ENCODE results near the gene CCDC107. TPM values are rescaled to one million over a fixed set of nuclear protein-coding genes. Genes with fewer than 3 reads are reported as not detected.

Gene CCDC107
- total RNA-seq, 2 donors from 2014 or later = 10.6 to 15.3 TPM

GRCh38 chr9:35687306-35687705 lies 29.2 kb downstream of the CCDC107 start:
- peak overlapping the region; percentile 23 for H3K27ac Mint-ChIP-seq
- Histone ChIP-seq H3K27ac (ENCODE audit: low read depth, low read length) (no peak overlapping the region), H3K9me3 (ENCODE audit: control insufficient read depth, low read length) (no peaks in the 10 kb centered on the region)

GRCh38 chr9:35687972-35688557 lies 30.0 kb downstream of the CCDC107 start:
- H3K27me3 ChIP-seq (ENCODE audit: control insufficient read depth, insufficient read depth, low read length, poor library complexity, severe bottlenecking) = no peaks in the 10 kb centered on the region
- Mint-ChIP-seq H3K9me3 (no peaks in the 10 kb centered on the region), H3K27me3 (ENCODE audit: insufficient read depth) (no peaks in the 10 kb centered on the region), H3K36me3 (ENCODE audit: low read depth) (peaks cover 42% of the 10 kb centered on the region), H3K4me3 (peak overlapping the region; percentile 85), H3K27ac (no peak overlapping the region), H3K4me1 (peaks cover 30% of the 10 kb centered on the region)
- peaks cover 10% of the 10 kb centered on the region for H3K4me1 ChIP-seq (ENCODE audit: control insufficient read depth, insufficient read depth, low read length)
- H3K9me3 ChIP-seq (ENCODE audit: control insufficient read depth, low read length) = no peaks in the 10 kb centered on the region
- WGBS, 2 experiments (ENCODE audit: insufficient coverage in 1 of 2, insufficient read length in 1 of 2) = 90% methylated on average over 2 of the region's 2 CpGs; no CpG with 5 or more reads in 1 of the 2 experiments
- DNase-seq = no peak
- H3K4me3 ChIP-seq (ENCODE audit: low read length) = peak overlapping the region; percentile 96
- H3K27ac ChIP-seq (ENCODE audit: low read depth, low read length) = no peak overlapping the region
- no peak overlapping the region for H3K9ac ChIP-seq (ENCODE audit: extremely low read depth, low read length, poor library complexity, severe bottlenecking)
- H3K36me3 ChIP-seq (ENCODE audit: control insufficient read depth, insufficient read depth, low read length) = peaks cover 47% of the 10 kb centered on the region
- TF ChIP-seq, protein P1, sequence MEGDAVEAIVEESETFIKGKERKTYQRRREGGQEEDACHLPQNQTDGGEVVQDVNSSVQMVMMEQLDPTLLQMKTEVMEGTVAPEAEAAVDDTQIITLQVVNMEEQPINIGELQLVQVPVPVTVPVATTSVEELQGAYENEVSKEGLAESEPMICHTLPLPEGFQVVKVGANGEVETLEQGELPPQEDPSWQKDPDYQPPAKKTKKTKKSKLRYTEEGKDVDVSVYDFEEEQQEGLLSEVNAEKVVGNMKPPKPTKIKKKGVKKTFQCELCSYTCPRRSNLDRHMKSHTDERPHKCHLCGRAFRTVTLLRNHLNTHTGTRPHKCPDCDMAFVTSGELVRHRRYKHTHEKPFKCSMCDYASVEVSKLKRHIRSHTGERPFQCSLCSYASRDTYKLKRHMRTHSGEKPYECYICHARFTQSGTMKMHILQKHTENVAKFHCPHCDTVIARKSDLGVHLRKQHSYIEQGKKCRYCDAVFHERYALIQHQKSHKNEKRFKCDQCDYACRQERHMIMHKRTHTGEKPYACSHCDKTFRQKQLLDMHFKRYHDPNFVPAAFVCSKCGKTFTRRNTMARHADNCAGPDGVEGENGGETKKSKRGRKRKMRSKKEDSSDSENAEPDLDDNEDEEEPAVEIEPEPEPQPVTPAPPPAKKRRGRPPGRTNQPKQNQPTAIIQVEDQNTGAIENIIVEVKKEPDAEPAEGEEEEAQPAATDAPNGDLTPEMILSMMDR (conservative IDR thresholded peaks at IDR 0.05) = no peak

More at GRCh38 chr9:35687306-35687705, 29.2 kb downstream of the CCDC107 start:
- Histone ChIP-seq H3K9ac (ENCODE audit: extremely low read depth, low read length, poor library complexity, severe bottlenecking) (no peak overlapping the region), H3K4me1 (ENCODE audit: control insufficient read depth, insufficient read depth, low read length) (peaks cover 10% of the 10 kb centered on the region), H3K36me3 (ENCODE audit: control insufficient read depth, insufficient read depth, low read length) (peaks cover 55% of the 10 kb centered on the region), H3K27me3 (ENCODE audit: control insufficient read depth, insufficient read depth, low read length, poor library complexity, severe bottlenecking) (no peaks in the 10 kb centered on the region), H3K4me3 (ENCODE audit: low read length) (peak overlapping the region; percentile 96)
- TF ChIP-seq, protein P1 (conservative IDR thresholded peaks at IDR 0.05) = no peak
- no peak for DNase-seq
- WGBS, 2 experiments (ENCODE audit: insufficient coverage in 1 of 2, insufficient read length in 1 of 2) = 85% methylated on average over 2 of the region's 2 CpGs; no CpG with 5 or more reads in 1 of the 2 experiments
- Mint-ChIP-seq H3K36me3 (ENCODE audit: low read depth) (peaks cover 50% of the 10 kb centered on the region), H3K4me1 (peaks cover 30% of the 10 kb centered on the region), H3K27me3 (ENCODE audit: insufficient read depth) (no peaks in the 10 kb centered on the region), H3K4me3 (peak overlapping the region; percentile 38), H3K9me3 (no peaks in the 10 kb centered on the region)

DNA sequence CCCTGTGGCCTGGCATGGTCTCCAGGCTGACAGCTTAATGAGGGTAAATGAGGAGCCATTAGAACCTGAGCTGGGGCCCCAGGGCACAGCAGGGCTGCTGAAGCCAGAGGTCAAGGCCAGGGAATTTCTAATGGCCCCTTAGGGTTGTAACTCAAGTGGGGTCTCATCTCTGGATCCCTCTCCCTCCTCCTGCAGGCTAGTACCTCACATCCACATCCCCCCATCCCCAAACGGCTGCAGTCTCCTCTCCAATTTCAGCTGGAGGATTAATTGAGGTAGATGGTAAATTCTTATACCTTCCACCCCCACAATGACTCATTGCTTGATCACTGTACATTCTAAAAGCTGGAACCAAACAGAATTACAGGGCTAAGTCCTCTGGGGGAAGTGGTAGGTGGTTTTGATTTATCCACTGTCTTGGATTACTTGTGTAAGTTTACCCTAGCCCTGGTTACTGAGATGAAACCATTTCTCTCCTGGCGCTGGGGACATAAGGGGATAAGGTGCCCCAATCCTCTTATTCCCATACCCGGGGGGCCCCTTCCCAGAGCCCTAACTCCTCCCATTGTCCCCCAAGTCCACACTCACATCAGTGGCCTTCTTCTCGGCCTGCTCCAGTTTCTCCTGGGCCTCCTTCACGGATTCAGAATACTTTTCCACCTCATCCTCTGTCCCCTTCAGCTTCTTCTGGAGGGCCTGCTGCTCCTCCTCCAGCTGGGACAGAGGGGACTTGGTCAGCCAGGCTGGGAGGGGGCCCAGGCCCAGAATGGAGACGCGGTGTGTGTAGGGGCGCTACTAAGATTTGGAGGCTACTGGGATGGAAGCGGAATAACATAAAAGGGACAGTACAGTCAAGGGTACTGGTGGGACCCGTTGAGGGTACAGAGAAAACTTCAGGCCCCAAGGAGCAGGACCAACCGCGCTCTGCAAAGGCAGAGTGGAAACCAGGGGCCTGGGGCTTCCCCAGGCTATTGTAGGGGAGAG lies 30.8 kb downstream of the CCDC107 start:
- peak overlapping the region; percentile 63 for H3K27ac ChIP-seq (ENCODE audit: low read depth, low read length)

More for the DNA sequence above, 30.8 kb downstream of the CCDC107 start:
- H3K4me3 Mint-ChIP-seq = peak overlapping the region; percentile 85
- no peaks in the 10 kb centered on the region for H3K9me3 Mint-ChIP-seq
- peaks cover 10% of the 10 kb centered on the region for H3K4me1 ChIP-seq (ENCODE audit: control insufficient read depth, insufficient read depth, low read length)
- H3K27me3 Mint-ChIP-seq (ENCODE audit: insufficient read depth) = no peaks in the 10 kb centered on the region
- H3K36me3 ChIP-seq (ENCODE audit: control insufficient read depth, insufficient read depth, low read length) = peaks cover 39% of the 10 kb centered on the region
- H3K9ac ChIP-seq (ENCODE audit: extremely low read depth, low read length, poor library complexity, severe bottlenecking) = peak overlapping the region; percentile 82
- no peaks in the 10 kb centered on the region for H3K9me3 ChIP-seq (ENCODE audit: control insufficient read depth, low read length)
- H3K27me3 ChIP-seq (ENCODE audit: control insufficient read depth, insufficient read depth, low read length, poor library complexity, severe bottlenecking) = no peaks in the 10 kb centered on the region
- DNase-seq = no peak
- WGBS, 2 experiments (ENCODE audit: insufficient coverage in 1 of 2, insufficient read length in 1 of 2) = 15 to 22% methylated on average over 11 of the region's 12 CpGs
- peaks cover 34% of the 10 kb centered on the region for H3K36me3 Mint-ChIP-seq (ENCODE audit: low read depth)
- H3K27ac Mint-ChIP-seq = peak overlapping the region; percentile 66
- peak overlapping the region; percentile 96 for H3K4me3 ChIP-seq (ENCODE audit: low read length)
- peaks cover 30% of the 10 kb centered on the region for H3K4me1 Mint-ChIP-seq
- TF ChIP-seq, protein P1 (conservative IDR thresholded peaks at IDR 0.05) = no peak
